DMS153 treated with DMSO at 0.1 percent for 48 hours (cell line): ENCODE data around the gene RAI14.
"Not testable (repeated sequence)": the region's sequence is repeated elsewhere in the genome, so short reads cannot be mapped to it uniquely, and the experiment has no call there.

Experiments
- DNase-seq: peaks from one replicate; lab custom pipeline; 2025; ENCODE audit not compliant: unreplicated experiment; lab: John Stamatoyannopoulos, UW

Gene RAI14

DNA sequence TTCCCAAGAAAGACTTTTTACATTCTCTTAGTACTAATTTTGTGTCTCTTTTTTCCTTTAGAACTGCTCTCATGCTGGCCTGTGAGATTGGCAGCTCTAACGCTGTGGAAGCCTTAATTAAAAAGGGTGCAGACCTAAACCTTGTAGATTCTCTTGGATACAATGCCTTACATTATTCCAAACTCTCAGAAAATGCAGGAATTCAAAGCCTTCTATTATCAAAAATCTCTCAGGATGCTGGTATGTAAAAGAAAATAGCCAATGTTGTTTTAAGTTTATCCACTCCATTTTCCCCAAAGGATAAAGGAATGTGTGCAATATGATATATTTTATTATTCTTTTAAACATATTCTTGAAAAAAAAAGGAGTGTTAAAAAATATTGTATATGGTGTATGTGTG, 155.6 kb downstream of the RAI14 start:
- no peak for DNase-seq

DNA sequence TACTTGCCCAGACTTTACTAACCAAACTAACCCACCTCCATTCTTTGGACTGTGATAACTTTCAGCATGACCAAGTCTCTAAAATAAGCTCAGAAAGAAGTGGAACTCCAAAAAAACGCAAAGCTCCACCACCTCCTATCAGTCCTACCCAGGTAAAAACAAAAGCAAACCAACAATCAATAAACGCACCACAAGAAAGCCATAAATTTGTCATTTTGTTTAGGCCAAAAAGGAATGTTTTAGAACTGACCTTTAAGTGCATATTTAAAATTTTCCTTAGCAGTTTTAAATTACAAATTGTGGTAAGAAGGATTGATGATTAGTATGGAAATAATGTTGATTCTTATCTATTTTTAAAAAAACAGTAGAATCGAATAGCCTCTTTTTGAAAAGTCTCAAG, 157.4 kb downstream of the RAI14 start:
- no peak for DNase-seq

DNA sequence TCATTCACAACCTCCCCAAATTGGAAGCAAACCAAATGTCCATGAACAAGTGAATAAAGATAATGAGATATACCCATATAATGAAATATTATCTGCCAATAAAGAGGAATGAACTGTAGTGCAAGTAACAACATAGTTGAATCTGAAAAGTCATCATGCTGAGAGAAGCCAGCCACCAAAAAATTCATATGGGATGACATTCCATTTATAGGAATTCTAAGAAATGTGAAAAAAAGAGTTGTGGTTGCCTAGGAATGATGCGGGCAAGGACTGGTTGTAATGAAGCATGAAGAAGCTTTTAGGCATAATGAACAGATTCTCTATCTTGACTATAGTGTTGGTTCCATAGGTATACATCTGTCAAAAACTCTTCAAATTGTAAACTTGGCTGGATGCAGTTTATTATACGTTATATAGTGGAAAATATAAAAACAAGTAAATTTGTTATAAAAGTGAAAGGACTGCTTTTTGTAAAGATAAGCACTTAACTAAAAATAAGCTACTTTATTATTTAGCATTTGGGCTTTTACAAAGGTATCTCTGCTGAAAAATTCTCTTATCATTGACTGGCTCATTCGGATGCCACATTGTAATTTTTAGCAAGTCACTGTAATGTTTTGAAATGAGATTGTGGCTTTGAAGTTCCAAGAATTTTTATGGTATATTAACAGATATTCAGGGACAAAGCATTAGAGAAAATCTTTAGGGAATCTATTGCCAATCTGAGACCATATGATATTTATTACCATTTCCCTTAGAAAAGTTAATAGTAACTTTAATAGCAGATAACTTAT, 161.6 kb downstream of the RAI14 start:
- DNase-seq, result no peak

DNA sequence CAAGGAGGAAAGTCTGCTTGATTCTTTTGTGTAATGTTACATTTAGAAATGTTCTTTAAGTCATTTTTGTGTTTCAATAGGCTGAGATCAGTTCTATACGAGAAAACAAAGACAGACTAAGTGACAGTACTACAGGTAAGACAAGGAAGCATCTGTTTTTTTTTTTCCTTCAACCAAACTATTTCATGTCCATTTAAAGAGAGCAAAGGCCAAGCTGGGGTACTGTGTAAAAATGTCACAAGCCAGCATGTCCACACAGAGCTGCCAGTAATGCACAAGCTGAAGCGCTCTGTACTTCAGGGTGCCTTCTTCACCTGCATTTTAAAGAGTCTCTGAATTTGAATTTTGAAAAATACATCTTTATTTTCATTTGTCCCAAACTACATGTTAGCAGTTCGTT, 162.6 kb downstream of the RAI14 start:
- no peak for DNase-seq

DNA sequence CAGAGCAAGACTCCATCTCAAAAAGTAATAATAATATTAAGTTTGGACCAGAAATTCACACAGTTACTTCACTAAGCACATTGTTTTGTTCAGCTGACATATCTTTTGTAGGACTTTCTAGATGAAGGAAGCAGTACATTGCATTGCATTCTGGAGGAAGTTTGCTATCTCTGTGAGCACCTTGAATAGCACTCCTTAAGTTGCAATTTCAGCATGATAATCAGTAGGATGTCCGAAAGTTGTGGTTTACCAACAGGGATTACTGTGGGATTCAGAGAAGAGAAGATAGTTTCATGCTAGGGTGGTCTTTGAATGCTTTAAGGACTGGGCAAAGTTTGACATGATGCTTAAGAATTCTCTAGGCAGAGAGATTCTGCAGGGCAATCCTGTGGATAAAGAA, 164.5 kb downstream of the RAI14 start:
- no peak for DNase-seq

DNA sequence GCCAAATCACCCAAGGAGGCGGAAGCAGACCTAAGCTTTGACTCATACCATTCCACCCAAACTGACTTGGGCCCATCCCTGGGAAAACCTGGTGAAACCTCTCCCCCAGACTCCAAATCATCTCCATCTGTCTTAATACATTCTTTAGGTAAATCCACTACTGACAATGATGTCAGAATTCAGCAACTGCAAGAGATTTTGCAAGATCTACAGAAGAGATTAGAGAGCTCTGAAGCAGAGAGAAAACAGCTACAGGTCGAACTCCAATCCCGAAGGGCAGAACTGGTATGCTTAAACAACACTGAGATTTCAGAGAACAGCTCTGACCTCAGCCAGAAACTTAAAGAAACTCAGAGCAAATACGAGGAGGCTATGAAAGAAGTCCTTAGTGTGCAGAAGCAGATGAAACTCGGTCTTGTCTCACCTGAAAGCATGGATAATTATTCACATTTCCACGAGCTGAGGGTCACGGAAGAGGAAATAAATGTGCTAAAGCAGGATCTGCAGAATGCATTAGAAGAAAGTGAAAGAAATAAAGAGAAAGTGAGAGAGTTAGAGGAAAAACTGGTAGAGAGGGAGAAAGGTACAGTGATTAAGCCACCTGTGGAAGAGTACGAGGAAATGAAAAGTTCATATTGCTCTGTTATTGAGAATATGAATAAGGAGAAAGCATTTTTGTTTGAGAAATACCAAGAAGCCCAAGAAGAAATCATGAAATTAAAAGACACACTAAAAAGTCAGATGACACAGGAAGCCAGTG, 167.0 kb downstream of the RAI14 start:
- DNase-seq, result no peak

DNA sequence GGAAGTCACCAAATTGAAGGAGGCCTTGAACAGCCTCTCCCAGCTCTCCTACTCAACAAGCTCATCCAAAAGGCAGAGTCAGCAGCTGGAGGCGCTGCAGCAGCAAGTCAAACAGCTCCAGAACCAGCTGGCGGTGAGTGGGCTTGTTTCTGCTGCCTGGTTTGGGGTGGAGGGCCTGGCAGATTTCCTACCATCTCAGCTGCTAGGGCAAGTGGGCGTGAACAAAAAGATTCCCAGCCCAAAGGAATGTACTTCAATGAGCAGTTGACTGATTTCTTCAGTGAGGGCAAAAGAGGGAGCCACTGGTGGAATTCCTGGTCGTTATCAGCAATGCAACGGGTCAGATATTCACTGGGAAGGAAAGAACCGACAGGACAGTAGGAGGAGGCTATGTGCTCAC, 170.2 kb downstream of the RAI14 start:
- no peak for DNase-seq

DNA sequence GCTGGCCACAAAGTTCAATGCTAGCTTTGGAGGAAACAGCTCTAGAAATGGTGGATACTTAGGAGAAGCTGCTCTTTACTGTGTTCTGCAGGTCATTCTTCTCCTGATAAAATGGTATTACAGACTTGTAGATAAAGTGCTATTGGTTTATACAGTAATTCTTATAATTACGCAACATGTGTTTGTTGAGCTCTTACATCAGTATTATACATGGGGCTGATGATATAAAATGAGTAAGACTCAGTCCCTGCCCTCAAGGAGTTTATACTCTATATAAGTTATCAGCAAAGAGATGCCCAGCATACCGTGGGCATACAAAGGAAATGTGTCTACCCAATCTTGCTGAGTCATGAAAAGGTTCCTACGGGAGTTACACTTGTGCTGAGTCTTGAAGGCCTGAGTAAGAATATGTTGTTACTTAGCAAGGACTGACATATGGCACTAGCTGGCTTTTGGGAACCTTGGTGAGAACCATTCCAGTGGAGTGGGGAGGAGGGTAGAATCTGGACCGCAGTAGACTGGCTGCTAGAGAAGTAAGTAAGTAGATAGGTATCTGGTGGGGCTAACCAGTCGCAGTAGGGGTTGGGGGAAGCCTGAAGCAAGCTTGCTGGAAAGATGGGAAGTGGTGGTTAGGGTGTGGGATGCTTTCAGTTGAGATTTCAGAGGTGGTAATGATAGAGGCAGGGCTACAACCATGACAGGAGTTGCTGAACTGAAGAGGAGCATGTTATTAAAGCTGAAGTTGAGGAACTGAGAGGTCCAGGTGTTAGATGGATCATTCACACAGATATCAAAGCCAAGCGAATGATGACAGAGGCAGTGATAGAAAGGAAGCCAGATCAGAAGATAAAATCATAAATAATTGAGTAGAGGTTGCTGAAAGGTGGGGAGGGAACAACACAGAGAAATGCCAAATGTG, 171.7 kb downstream of the RAI14 start:
- DNase-seq, result no peak

DNA sequence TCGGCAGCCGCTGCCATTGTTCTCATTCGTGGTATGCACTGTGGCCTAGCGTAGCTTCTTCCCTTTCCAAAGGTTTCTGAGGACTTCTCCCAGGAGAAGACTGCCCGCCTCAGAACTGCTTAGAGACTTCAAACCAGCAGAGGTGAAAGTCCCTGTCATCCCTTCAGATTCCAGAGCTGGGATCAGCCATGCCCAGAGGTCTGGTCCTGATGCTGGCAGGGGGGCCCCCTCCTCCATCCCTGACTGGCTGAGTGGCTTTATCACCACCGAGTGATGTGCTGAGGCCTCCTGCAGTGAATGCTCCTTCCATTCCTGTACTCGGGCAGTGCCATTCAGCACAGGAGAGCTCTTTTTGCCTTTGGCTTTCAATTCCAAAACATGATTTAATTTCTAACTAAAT, 174.7 kb downstream of the RAI14 start:
- not testable (repeated sequence) for DNase-seq

DNA sequence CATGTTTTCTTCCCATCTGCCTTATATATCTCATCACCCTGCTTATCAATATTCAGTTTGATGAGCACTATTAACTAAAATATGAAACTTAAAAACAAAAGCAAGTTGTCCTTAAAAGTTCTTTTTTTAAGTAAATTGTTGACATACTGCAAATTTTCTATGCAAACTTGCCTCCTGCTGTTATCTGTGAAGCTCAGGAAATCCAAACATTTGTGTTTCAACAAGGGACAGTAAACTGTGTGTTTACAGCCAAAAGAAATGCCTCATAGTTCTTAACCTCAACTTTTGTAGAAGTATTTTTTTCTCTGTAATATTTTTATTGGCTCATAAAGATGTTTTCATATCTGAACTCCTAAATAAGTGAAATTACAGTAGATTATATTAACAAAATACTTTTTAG, 175.2 kb downstream of the RAI14 start:
- DNase-seq, result no peak

DNA sequence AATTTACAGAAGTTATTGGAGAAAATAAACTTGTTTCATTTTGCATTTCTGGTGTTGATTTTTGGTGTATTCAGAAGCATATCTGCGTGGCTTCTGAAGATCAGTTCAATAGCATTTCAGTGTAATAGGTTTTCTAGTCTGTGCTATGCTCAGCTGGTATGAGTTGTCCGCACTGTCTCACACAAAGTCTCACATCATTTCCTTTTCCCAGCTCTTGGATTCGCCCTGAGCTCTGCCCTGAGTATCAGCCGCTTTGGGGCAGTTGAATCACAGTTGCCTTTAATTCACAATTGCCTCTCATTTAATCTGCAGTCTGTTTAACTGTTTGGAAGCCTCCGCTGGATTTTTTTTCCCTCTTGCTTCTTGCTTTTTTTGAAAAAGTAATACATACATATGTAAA, 176.4 kb downstream of the RAI14 start:
- DNase-seq, result no peak

DNA sequence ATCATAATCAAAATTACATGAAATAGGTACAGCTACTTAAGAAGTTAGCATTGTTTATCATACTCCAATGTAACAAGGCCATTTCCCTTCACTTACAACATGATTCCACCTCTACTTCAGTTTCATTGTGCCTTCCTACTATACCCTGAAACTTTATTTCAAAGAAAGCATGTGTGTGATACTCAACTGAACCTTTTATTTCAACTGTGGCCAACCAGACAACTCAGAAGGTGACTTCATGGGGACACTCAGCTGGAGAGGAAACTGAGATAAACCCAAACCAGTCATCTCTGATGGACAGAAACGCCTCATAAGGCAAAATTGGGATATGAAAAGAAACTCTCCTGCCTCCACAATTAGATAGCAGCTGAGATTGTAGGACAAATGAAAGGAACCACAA, 177.0 kb downstream of the RAI14 start:
- no peak for DNase-seq

DNA sequence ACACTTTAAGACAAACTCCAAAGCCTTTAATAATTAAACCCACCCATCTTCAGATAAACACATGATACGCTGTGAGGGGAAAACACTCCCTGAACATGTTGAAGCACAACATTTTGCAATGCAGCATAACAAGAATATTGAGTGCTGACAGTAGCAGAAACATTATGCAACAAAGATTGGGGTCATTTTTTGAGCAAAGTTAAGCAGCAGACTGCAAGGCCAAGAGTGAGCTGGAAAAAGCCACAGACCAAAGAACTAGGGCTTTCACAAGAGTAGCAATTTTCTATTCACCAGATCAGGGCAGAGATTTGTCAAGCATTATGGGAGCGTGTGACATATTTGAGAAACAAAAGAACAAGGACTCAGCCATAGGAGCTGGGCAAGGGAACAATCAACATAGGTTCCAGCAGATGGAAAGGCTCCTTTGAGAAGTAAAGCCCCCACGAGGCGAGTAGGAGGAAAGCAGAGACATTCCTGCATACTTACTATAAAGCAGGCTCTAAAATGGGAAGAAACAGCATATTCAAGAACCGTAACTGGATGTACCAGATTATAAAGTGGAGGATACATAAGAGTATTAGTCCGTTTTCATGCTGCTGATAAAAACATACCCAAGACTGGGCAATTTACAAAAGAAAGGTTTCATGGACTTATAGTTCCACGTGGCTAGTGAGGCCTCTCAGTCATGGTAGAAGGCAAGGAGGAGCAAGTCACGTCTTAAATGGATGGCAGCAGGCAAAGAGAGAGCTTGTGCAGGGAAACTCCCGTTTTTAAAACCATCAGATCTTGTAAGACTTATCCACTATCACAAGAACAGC, 178.1 kb downstream of the RAI14 start:
- no peak for DNase-seq

DNA sequence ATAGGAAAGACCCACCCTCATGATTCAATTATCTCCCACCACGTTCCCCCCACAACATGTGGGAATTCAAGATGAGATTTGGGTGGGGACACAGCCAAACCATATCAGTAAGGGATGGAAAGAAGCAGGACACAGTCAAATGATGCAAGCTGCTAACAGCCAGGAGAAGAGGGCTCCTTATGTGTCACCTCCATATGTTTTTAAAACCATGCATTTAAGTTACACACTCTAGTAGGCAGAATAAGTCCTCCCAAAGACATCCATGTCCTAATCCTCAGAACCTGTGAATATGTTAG, 178.6 kb downstream of the RAI14 start:
- DNase-seq, result no peak

DNA sequence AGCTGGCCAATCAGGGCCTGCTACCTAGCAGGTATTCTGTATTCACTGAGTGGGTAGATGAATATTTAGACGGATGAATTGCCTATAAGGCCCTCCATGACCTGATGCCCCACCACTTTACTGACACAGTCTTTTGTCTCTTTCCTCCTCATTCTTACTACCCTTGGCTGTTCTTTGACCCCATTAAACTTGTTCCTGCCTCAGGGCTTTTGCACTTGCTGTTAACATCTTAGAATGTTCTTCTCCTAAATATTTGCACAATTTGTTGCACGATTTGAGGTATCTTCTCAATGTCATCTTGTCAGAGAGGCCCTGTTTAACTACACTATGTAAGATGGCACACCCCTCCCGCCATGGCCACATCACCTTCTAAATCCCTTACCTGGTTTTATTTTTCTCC, 179.5 kb downstream of the RAI14 start:
- DNase-seq, result no peak

DNA sequence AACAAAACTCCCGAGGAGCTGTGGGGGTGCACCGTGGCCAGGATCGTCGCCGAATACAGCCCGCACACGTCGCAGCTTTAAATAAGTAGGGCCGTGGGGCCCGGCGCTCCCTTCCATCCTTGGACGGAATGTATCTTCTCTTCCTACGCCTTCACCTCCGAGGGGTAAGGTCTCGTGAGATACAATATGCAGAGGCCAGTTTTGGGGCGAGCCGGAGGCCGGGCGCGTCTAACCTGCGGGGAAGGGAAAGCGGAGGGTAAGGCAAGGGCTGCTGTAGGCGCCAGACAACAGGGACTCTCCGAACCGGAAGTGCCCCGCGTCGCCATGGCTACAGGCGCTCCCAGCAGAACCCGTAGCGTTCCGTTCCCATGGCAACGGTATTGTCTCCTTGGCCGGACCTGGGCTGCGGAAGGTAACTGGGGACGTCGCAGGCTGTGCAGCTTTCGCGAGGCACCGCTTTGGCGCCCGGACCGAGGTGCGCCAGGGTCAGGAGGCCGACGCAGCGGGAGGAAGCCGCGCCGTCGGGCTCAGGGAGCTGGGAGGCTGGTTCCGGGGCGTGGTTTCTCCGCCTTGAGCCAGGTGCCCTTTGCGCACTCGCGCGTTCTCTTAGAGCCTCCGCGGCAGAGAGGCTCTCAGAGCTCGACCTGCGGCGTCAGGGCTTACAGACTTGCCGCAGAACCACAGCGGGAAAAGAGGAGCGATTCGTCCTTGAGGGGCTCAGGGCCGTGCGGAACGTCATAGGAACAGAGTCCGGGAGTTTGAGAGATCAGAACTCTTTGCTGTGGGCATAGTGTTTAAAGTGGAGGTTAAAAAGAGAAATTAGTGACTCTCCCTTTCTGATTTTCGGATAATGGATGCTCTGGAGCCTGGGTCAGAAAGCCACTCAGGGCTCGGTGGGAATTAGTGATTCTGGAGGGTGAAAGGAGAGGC, 182.9 kb downstream of the RAI14 start, which contains the start of gene TTC23L:
TSS of gene TTC23L (plus strand) at position 380 of the 930 bp plus-strand sequence. CDS start 1,508 bp downstream, outside the sequence.
- DNase-seq, result peak; percentile 100

DNA sequence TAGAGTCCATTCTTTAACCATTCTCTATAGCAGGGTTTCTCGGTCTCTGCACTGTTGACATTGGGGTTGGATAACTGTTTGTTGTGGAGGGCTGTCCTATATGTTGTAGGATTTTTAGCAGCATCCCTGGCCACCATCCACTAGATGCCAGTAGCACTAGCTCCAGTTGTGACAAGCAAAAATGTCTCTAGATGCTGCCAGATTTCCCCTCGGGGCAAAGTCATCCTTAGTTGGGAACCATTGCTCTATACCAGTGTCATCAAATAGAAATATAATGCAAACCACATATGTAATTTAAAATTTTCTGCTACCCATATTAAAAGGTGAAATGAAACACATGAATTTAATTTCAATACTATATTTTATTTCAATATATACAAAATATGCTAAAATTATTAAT, 185.7 kb downstream of the RAI14 start:
- DNase-seq, result no peak

DNA sequence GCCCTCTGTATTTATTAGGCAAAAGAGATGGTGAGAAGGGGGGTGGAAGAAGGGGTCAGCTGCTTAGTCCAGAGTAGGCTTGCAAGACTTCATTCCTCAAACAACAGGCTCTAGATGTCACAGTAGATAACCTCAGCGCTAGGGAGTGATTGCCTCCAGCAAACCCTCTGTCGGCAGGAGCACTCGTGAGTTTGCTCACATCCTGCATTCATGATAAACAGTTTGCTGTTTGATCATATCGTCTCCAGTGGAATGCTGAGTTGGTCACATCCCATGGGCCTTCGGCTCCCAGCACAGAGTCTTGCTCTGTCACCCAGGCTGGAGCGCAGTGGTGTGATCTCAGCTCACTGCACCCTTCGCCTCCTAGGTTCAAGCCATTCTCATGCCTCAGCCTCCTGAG, 186.4 kb downstream of the RAI14 start:
- DNase-seq, result no peak

DNA sequence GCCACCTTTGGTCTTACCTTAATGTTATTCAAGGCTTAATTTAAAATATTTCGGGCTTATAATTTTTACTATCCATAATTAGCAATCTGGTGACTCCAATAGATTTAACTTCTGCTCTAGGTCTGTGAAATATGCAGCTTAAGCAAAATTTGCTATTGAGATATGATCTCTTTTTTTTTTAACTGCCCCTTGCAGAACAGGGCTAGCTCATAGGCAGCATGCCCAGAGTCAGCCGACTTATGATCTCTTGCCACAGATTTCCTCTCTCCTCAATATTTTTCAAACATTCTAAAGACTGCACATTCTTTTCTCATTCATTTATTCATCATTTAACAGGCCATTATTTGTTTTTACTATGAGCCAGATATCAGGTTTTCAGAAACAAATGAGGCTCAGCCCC, 187.4 kb downstream of the RAI14 start:
- DNase-seq, result no peak

DNA sequence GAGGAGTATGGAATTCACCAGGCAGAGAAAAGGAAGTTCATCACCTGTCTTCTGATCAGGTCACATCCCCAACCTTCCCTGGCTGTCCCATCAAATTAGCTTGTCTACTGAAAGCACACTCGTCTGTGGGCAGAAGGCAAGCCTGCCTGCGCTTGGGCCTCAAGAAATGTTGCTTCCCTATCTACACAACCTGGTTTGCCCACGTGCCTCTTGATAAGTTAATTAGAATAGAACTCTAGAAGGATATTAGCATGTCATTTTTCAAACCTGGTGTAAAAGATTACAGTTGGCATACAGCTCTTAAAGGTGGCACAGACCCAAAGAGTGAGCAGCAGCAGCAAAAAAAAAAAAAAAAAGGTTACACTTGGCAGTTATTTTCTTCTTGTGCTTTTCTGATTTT, 188.0 kb downstream of the RAI14 start:
- DNase-seq, result no peak
